Natural killer cell treated with Interleukin-12 subunit alpha and Interleukin-12 subunit beta and Interleukin-15 and Interleukin-18, amount 100 ng/mL, for 72 hours (primary cell): ENCODE data around the gene CDC23. TPM values are rescaled to one million over a fixed set of nuclear protein-coding genes. Genes with fewer than 3 reads are reported as not detected.
"Not testable (repeated sequence)": the region's sequence is repeated elsewhere in the genome, so short reads cannot be mapped to it uniquely, and the experiment has no call there.

Experiments used
- ATAC-seq, 2 donors: fragments of 150-1000 bp; cut with Tn5 transposase in 1 of 2; sonication (Bioruptor Pico), chemical (Tn5 transposase) in 1 of 2; 2 replicates each; pipeline ENCODE4 v1.10.0; 2021
- DNase-seq: peaks from one replicate; pipeline ENCODE4 v3.0.0; 2022; ENCODE audit warnings: low spot score
- H3K27ac Mint-ChIP-seq, 2 donors: 1 replicate in 1 of 2; 2 replicates in 1 of 2; pipeline ENCODE4 v1.8.0; 2022; ENCODE audit warnings: mixed read lengths in 2 of 2, mild to moderate bottlenecking in 1 of 2, moderate library complexity in 1 of 2
- H3K27me3 Mint-ChIP-seq, 2 donors: 1 replicate in 1 of 2; 2 replicates in 1 of 2; pipeline ENCODE4 v1.8.0; 2022; ENCODE audit warnings: mixed read lengths in 2 of 2
- H3K36me3 Mint-ChIP-seq: one replicate; pipeline ENCODE4 v1.8.0; 2022; ENCODE audit warnings: mixed read lengths
- H3K4me1 Mint-ChIP-seq, 2 donors: 1 replicate in 1 of 2; 2 replicates in 1 of 2; pipeline ENCODE4 v1.8.0; 2022; ENCODE audit warnings: low read depth in 2 of 2, mixed read lengths in 2 of 2, mild to moderate bottlenecking in 1 of 2
- H3K4me3 Mint-ChIP-seq: one replicate; pipeline ENCODE4 v1.8.0; 2022; ENCODE audit warnings: mixed read lengths
- H3K9me3 Mint-ChIP-seq: 2 replicates; pipeline ENCODE4 v1.8.0; 2022; ENCODE audit warnings: mixed read lengths
- total RNA-seq, 2 donors: library from RNA; stranded (reverse); gene quantifications; one replicate each; pipeline ENCODE4 v1.2.3, GENCODE V29; 2022

Gene CDC23
- total RNA-seq = 10 to 100 TPM; 38.5 to 41.3 TPM

- H3K36me3 Mint-ChIP-seq = peaks cover under 1% of the 10 kb centered on the region
These were observed at the start of gene CDC23 for GRCh38 chr5:138213161-138214029. TSS of gene CDC23 (minus strand) at chr5:138213323. CDS start at chr5:138213312, 11 bp downstream.

DNA sequence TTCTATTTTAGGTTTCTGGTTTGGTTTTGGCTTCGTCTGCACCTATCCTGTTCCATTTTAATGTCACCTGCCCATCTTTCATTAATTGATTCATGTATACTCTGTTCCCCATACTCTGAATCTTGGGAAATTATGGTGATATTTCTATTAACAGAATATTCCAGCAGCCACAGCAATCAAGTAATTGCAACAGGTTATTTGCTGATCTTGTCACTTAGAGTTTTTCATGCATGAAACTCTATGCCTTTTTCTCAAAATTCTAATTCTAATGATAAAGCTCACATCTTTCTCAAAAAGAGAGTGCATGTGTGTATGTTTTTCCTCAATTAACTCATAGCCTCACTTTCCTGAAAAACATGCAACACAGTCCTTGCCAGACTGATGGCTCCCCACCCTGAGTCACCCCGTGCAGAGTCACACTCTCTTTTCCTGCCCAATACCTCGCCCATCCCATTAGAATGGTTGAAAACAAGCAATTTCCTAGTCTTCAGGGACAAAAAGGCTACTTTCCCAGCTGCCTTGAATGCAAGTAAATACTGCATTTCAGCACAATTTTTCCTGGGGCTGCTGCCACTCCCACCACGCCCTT lies 45.7 kb upstream of the CDC23 start:
- no peaks in the 10 kb centered on the region for H3K36me3 Mint-ChIP-seq
- no peak for DNase-seq
- peaks cover 7% of the 10 kb centered on the region in 2 donors for H3K27me3 Mint-ChIP-seq
- H3K9me3 Mint-ChIP-seq = no peaks in the 10 kb centered on the region
- ATAC-seq = no peak
- H3K27ac Mint-ChIP-seq = no peak overlapping the region
- no peak overlapping the region for H3K4me3 Mint-ChIP-seq
- no peaks in the 10 kb centered on the region for H3K4me1 Mint-ChIP-seq

More at GRCh38 chr5:138213161-138214029, at the start of gene CDC23:
- peaks cover 16 to 19% of the 10 kb centered on the region in 2 donors for H3K4me1 Mint-ChIP-seq
- H3K27me3 Mint-ChIP-seq = no peaks in the 10 kb centered on the region
- H3K9me3 Mint-ChIP-seq = no peaks in the 10 kb centered on the region
- DNase-seq (peak; percentile 92), ATAC-seq (peak; percentile 98 to 99)
- H3K4me3 Mint-ChIP-seq = peak within 1 kb of the TSS; percentile 99
- H3K27ac Mint-ChIP-seq = peak within 1 kb of the TSS; percentile 92 to 99

DNA sequence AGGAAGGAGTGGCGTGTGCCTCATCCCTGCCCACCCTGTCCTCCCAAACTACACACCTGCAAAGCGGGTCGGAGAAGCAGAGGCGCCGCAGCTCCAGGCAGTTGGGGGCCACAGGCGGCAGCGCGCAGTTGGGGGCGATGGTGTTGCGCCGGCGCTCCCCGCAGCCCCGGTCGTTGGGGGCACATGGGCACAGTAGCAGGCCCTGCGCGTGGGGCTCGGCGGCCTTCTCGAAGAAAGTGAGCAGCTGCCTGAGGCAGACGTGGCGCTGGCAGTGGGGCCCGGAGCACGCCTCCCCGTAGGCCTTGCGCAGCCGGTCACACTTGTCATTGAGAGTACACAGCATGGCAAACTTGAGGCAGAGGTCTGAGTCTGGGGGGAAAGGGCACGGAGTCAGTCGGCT lies 44.5 kb upstream of the CDC23 start:
- peak in 1 of 2 donors; percentile 33 for ATAC-seq
- Mint-ChIP-seq H3K27me3 (peaks cover 7% of the 10 kb centered on the region in 2 donors), H3K4me1 (no peaks in the 10 kb centered on the region), H3K27ac (no peak overlapping the region), H3K4me3 (no peak overlapping the region), H3K9me3 (no peaks in the 10 kb centered on the region), H3K36me3 (no peaks in the 10 kb centered on the region)
- DNase-seq = no peak

- H3K4me3 Mint-ChIP-seq = no peak overlapping the region
- DNase-seq (no peak), ATAC-seq (no peak)
- no peaks in the 10 kb centered on the region for H3K4me1 Mint-ChIP-seq
- no peaks in the 10 kb centered on the region for H3K36me3 Mint-ChIP-seq
- no peak overlapping the region for H3K27ac Mint-ChIP-seq
- no peaks in the 10 kb centered on the region for H3K9me3 Mint-ChIP-seq
- H3K27me3 Mint-ChIP-seq = peaks cover 4 to 7% of the 10 kb centered on the region in 2 donors
These were observed 39.8 kb upstream of the CDC23 start for GRCh38 chr5:138252944-138253343.

GRCh38 chr5:138247800-138248199 lies 34.7 kb upstream of the CDC23 start:
- ATAC-seq, H3K36me3 Mint-ChIP-seq: not testable (repeated sequence)

GRCh38 chr5:138246822-138247221 lies 33.7 kb upstream of the CDC23 start:
- no peaks in the 10 kb centered on the region for H3K4me1 Mint-ChIP-seq
- H3K27me3 Mint-ChIP-seq = peaks cover 15 to 16% of the 10 kb centered on the region in 2 donors
- H3K27ac Mint-ChIP-seq = no peak overlapping the region
- DNase-seq (no peak), ATAC-seq (no peak)
- H3K9me3 Mint-ChIP-seq = no peaks in the 10 kb centered on the region
- no peak overlapping the region for H3K4me3 Mint-ChIP-seq
- no peaks in the 10 kb centered on the region for H3K36me3 Mint-ChIP-seq

More at GRCh38 chr5:138247800-138248199, 34.7 kb upstream of the CDC23 start:
- peaks cover 16 to 18% of the 10 kb centered on the region in 2 donors for H3K27me3 Mint-ChIP-seq
- H3K27ac Mint-ChIP-seq, H3K9me3 Mint-ChIP-seq, H3K4me1 Mint-ChIP-seq, H3K4me3 Mint-ChIP-seq, DNase-seq: not testable (repeated sequence)

DNA sequence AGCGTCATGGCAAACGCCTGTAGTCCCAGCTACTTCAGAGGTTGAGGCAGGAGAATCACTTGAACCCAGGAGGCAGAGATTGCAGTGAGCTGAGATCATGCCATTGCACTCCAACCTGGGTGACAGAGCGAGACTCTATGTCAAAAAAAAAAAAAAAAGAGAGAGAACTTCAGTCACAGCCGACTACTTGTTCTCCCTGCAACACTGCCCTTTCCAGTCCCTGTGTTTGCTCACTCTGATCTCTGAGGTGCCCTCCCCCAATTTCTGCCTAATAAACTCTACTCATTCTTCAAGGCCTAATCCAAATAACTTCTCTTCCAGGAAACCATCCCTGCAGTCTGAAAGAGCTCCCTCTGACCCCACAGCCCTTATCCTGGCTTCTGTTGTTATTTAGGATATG lies 33.2 kb upstream of the CDC23 start:
- Mint-ChIP-seq H3K4me3 (no peak overlapping the region), H3K9me3 (no peaks in the 10 kb centered on the region), H3K27me3 (peaks cover 16 to 17% of the 10 kb centered on the region in 2 donors), H3K4me1 (peaks cover under 1 to 2% of the 10 kb centered on the region in 2 donors), H3K36me3 (no peaks in the 10 kb centered on the region), H3K27ac (no peak overlapping the region)
- DNase-seq (no peak), ATAC-seq (no peak)

DNA sequence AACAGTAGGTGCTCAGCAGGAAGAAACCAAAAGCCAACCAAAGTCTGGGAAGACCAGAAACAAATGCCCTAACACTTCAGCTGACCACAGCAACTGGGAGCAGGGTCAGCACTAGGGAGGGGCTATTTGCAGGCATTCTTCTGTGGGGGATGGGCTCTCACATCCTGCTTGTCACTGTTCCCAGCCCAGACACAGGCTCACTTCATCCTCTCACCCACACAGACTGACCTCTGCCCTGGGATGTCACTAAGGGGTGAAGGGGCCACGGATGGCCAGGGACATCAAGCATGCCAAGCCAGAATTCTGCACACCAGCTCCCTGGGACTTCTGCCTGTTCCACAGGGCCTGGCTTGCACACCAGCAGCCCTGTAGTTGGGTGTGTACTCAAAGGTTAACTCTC lies 32.6 kb upstream of the CDC23 start:
- no peak overlapping the region for H3K4me3 Mint-ChIP-seq
- H3K36me3 Mint-ChIP-seq = no peaks in the 10 kb centered on the region
- peaks cover 7 to 9% of the 10 kb centered on the region in 2 donors for H3K4me1 Mint-ChIP-seq
- DNase-seq (no peak), ATAC-seq (no peak)
- H3K27ac Mint-ChIP-seq = no peak overlapping the region
- H3K27me3 Mint-ChIP-seq = peaks cover 22 to 24% of the 10 kb centered on the region in 2 donors
- H3K9me3 Mint-ChIP-seq = no peaks in the 10 kb centered on the region

DNA sequence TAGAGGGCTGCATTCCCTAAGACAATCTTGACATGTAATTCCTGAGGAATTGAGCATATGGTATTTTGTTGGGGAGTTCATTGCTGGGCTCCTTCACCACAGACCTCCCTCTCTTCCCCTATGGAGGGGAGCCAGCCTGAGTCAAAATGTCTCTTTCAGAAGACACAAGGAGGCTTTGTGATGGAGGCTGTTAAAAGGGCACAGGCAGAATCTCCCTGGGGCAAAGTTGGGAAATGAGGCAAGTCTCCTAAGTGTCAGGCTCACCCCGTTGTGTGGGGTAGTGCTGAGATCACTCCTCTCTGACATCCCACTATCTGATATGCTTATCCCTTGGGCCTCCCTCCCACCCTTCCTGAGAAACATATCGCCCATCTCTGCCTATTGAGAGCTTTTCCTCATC lies 30.7 kb upstream of the CDC23 start:
- peaks cover 11% of the 10 kb centered on the region in 2 donors for H3K4me1 Mint-ChIP-seq
- no peaks in the 10 kb centered on the region for H3K9me3 Mint-ChIP-seq

DNA sequence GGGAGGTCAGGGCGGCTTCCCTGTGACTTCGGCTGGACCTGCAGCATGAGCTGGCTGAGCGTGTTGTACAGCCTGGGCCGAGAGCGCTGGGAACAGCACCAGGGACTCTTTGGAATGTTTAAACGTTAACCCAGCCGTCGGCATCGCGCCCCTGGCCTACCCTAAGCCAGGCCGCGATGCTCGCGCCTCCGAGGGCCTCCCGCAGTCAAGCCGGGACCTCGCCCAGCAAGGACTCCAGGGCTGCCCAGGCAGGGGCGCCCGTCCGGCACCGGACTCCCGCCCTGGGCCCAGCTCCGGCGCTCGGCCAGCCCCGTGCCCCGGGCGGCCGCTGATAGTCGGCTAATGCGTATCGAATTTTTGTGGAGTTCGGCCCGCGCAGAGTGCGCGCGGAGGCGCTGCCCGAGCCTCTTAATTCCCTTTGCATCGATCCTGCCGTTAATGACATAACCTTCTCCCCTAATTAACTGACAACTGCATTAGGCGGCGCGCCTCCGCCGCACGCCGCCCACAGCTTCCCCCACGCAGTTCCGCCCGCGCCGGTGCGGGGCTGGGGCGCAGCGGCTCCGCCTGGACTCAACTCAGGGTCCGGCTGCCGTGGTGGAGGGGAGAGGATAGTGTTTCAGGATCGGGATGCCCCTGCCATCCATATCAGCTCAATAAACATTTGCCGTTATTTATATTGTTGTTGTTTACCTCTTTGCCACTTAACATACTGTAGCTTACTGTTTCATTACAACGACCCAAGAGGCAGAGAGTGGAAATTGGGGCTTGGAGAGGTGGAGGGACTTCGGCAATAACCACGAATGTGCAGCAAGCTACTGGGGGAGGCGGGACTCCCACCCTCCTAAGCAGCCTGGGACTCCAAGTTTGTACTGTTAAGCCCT lies 28.8 kb upstream of the CDC23 start:
- Mint-ChIP-seq H3K27ac (no peak overlapping the region), H3K4me3 (peak overlapping the region; percentile 54), H3K27me3 (peaks cover 32 to 33% of the 10 kb centered on the region in 2 donors), H3K36me3 (no peaks in the 10 kb centered on the region), H3K4me1 (peaks cover 11% of the 10 kb centered on the region in 2 donors), H3K9me3 (no peaks in the 10 kb centered on the region)
- DNase-seq (no peak), ATAC-seq (peak; percentile 57 to 64)

More for the DNA sequence above, 30.7 kb upstream of the CDC23 start:
- no peak overlapping the region for H3K4me3 Mint-ChIP-seq
- no peaks in the 10 kb centered on the region for H3K36me3 Mint-ChIP-seq
- H3K27me3 Mint-ChIP-seq = peaks cover 32 to 33% of the 10 kb centered on the region in 2 donors
- ATAC-seq = no peak
- no peak overlapping the region for H3K27ac Mint-ChIP-seq
- no peak for DNase-seq

- H3K4me3 Mint-ChIP-seq = peak overlapping the region; percentile 40
- H3K27ac Mint-ChIP-seq = no peak overlapping the region
- H3K27me3 Mint-ChIP-seq = peaks cover 31 to 33% of the 10 kb centered on the region in 2 donors
These were observed 27.7 kb upstream of the CDC23 start for GRCh38 chr5:138240650-138241385.

DNA sequence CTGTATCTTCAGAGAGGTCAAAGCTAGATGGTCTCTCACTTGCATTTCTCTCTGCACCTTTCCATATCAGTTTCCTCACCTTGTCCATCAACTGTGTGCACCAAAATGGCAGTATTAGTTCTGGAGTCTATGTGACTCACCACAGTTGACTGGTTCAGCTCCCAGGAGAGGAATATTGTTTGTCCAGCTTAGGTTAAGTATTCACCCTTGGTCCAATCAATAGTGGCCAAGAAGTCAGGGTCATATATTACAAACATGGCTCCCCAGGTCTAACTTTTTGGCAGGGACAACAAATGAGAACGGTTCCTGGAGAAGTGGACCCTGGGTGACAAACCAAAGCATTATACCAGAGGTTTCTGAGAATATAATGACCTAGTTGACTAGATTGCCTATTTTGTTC lies 24.9 kb upstream of the CDC23 start:
- ATAC-seq (no peak), DNase-seq (no peak)
- H3K27me3 Mint-ChIP-seq = peaks cover 19 to 25% of the 10 kb centered on the region in 2 donors
- H3K4me3 Mint-ChIP-seq = no peak overlapping the region
- peaks cover 11% of the 10 kb centered on the region in 2 donors for H3K4me1 Mint-ChIP-seq
- H3K27ac Mint-ChIP-seq = no peak overlapping the region
- no peaks in the 10 kb centered on the region for H3K36me3 Mint-ChIP-seq
- H3K9me3 Mint-ChIP-seq = no peaks in the 10 kb centered on the region

More at GRCh38 chr5:138240650-138241385, 27.7 kb upstream of the CDC23 start:
- Mint-ChIP-seq H3K4me1 (peaks cover 11% of the 10 kb centered on the region in 2 donors), H3K9me3 (no peaks in the 10 kb centered on the region), H3K36me3 (no peaks in the 10 kb centered on the region)
- ATAC-seq = peak in 1 of 2 donors; percentile 47
- no peak for DNase-seq

DNA sequence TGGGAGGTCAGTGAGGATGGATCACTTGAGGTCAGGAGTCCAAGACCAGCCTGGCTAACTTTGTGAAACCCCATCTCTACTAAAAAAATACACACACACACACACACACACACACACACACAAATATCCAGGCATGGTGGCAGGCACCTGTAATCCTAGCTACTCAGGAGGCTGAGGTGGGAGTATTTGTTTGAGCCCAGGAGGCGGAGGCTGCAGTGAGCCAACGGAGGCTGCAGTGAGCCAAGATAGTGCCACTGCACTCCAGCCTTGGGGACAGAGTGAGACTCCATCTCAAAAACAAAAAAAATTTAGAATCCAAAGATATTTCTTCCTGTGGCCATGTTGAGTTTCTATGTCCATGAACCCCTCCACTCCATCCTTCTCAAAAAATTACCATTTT lies 21.5 kb upstream of the CDC23 start:
- no peak for ATAC-seq
- Mint-ChIP-seq H3K9me3 (no peaks in the 10 kb centered on the region), H3K27ac (no peak overlapping the region), H3K36me3 (no peaks in the 10 kb centered on the region), H3K4me3 (no peak overlapping the region), H3K4me1 (no peaks in the 10 kb centered on the region), H3K27me3 (peaks cover 9 to 20% of the 10 kb centered on the region in 2 donors)
- no peak for DNase-seq
